IPS DF 4.7 (cell line): ENCODE measurements around the gene LDB2.
"Not testable (repeated sequence)": the region's sequence is repeated elsewhere in the genome, so short reads cannot be mapped to it uniquely, and the experiment has no call there.

Experiments
- DNase-seq: peaks from one replicate; pipeline ENCODE4 v3.0.0-alpha.2; 2013; ENCODE audit warnings: low spot score; ENCODE audit errors: extremely low read depth

The LDB2 gene

DNA sequence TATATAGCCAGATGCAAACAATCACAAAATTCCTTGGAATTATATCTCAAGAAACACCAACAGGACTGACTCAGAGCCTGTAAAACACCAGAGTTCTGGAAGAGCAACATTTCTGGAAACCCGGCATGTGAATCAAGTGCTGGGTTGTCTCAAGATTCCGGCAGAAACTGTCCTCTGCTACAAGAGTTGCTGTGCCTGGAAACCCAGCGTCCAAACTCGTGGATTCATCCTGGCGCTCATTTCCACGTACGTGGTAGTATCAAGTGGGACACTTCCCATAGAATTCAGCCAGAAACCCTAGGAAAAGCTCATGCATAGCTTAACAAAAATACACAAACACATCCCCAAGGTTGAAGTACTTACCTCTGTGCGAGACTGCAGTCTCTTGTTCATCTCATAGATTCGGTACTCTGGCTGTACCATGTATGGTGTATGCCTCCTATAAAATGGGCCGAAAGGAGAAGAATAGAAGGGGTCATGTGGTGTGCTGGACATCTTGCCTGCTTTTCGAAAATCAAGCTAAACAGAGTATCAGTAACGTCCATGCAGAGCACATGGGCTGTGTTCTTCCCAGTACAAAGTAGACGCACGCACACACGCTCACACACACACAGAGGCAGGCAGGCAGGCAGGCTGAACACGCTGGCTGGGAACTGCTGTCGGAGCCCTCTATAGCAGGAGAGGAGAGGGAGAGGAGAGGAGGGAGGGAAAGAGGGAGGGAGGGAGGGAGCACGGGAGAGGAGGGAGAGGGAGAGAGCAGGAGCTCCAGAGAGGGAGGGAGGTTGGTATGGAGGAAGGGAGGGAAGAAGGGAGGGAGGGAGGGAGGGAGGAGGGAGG lies at the start of gene LDB2:
Gene LDB2, minus strand, starts transcription at position 655 of the 837 bp plus-strand sequence.
- DNase-seq, result no peak

DNA sequence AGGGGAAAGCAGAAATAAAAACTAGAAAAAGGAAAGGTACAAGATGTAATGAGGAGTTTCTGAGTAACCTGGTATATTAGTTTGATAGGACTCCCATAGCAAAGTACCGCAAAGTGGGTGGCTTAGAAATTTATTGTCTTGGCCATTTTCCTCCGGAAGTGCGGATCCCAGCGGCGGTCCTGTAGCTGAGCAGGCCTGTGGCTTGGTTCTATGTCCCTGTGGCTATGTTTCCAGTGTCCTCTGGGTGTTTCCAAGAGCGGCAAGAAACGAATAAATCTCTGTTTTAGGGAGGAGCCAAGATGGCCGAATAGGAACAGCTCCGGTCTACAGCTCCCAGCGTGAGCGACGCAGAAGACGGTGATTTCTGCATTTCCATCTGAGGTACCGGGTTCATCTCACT lies 44.0 kb upstream of the LDB2 start:
- DNase-seq, result no peak

DNA sequence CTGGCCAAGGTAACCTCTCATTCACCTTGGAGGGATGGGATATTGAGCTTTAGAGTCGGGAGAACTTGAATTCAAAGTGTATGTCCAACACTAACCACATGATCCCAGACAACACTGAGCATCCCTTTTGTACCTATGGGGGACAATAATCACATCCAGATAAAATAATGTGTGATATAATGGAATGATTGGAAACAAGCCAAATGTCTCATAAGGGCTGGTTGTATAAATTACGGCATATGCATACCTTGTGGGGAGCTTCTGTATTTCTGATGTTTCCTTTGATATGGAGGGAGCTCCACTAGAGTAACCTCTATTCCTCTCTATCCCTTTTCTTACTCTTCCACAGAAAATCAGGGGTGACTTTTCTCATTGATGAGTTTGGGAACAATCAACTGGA lies 40.7 kb upstream of the LDB2 start:
- no peak for DNase-seq

DNA sequence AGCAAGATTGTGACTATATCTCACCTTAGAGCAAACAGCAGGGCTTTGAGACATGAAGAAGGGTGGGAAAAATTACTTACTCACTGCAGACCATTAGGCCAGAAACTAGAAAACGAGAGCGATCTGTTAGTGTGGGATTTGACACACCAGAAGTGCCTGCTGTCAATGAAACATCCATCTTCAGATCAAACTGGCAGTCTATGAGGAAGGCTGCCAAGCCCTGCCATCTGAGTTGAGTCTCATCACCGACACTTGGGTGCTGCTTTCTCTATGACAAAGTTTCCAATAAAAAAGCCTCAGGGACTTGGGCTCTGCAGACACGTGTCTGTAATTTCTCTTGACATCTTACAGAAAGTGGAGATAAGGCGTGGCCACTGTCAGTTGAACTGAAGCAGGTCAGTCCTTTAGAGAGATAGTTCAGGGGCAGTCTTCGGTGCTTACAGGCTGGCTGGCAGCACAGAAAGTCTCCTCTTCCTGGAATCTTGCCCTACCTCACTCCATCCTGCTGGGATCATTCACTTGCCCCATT lies 40.1 kb upstream of the LDB2 start:
- no peak for DNase-seq

DNA sequence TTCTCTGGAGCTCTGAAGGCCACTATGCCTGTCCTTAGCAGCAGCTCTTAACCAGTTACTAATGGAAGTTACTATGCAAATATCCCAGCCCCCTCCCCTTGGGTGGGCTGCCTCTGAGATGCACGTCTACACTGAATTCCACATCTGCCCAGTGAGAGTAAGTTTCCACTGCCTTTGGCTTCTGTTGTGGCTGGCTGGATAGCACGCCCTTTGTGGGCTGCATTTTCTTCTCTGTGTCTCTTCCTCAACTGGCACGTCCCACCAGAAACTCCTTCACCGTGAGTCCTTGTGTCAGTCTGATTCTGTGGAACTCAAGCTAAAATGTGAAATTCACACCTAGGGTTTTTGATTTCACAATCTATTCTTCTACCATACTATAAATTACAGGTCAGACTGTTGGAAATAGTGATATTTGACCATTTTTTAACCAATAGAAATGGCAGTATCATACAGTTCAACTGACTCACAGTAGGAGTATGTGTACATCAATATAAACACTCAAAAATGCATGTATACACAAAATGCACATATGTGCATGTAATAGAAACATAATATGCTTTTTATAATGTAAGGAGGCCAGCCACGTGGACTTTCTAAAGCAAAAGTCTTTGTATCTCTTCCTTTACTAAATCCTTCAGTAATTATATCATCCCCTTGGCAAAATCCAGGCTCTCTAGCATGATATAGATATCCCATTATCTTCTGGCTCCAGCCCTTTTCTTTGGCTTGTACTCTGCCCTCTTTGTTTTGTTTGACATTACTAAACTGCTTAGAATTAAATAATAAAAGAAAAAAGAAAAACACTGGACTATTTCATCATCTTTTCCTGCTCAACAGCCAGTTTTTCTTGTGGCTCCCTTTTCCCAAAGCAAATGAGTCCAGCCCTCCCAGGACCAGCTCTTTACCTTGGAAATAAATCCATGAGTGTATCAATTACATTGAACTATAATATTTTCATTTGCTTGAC lies 33.2 kb upstream of the LDB2 start:
- DNase-seq, result no peak

DNA sequence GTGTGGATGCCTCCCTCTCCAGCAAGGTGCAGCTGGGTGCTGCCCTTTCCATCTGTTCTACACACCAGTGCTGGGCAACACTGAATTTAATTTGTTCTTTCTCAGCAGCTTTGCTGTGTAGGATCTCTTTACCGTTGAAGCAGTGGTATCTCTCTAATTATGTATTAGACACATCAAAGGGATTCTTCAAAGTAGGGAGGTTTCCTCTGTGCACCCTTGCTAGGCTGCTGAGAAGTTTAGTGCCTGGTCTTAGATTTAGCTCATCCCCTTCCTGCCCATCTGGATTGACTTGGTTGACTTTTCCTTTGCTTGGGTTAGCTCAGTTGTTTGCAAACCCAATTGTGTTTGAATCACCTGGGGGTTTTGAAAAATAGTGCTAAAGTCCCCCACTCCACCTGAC lies 27.8 kb upstream of the LDB2 start:
- DNase-seq, result no peak

DNA sequence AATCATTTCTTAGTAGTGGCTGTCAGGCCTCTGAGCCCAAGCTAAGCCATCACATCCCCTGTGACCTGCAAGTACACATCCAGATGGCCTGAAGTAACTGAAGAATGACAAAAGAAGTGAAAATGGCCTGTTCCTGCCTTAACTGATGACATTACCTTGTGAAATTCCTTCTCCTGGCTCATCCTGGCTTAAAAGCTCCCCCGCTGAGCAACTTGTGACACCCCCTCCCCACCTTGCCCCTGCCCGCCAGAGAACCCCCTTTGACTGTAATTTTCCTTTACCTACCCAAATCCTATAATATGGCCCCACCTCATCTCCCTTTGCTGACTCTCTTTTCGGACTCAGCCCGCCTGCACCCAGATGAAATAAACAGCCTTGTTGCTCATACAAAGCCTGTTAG lies 20.3 kb upstream of the LDB2 start:
- DNase-seq, result not testable (repeated sequence)

DNA sequence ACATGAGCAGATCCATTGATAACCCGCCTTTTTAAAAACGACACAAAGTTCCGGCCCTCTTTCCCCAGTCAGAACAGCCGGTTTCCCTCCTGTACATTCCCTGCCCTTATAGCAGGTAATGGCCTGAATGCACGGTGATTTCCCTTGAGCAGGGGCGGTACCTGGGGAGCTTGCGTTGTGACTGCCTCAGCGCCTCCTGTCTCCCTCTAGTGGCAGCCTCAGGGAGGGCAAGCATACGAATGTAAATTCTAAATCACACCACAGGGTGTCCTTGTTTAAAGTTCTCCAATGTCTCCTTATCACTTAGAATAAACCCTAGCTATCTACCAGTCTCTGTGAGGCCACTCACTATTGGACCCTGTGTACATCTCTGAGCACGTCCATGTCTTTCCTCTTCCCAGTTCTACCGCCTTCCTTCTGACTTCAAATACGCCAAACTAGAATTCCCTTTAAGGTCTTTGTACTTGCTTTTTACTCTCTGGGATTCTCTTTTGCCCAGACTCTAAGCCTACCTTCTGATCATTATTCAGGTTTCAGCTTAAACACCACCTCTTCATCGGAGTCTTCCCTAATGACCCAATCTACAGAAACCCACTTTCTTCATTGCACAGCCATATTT lies 18.4 kb upstream of the LDB2 start:
- DNase-seq, result no peak

DNA sequence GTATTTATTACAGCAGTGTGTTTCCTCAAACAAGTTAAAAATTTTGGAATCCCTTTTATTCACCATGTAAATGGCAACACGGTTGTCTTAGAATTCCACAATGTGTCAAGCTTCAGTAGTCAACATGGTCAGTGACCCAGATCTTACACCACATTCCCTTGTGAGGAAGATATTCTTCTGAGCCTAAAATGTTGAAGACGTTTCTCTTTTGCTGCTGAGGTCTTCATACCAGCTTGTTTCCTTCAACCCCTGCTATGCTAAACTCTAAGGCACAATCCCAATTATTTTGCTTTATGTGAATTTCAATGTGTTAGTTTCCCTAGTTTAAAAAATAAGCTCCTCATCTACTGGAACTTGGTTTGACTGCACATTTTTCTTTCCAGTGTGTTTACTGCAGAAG lies 17.6 kb upstream of the LDB2 start:
- DNase-seq, result no peak

DNA sequence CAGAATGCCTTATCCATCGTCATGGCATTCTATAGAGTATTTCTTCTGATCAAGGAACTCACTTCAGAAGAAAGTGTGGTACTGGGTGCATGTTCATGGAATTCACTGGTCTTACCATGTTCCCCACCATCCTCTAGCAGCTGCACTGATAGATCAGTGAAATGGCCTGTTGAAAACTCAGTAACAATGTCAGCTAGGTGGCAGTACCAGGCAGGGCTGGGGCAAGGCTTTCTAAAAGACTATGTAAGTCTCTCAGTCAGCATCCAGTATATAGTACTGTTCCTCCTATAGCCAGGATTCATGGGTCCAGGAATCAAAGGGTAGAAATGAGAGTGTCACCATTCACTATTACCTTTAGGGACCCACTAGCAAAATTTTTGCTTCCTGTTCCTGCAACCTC lies 15.8 kb upstream of the LDB2 start:
- DNase-seq, result no peak

DNA sequence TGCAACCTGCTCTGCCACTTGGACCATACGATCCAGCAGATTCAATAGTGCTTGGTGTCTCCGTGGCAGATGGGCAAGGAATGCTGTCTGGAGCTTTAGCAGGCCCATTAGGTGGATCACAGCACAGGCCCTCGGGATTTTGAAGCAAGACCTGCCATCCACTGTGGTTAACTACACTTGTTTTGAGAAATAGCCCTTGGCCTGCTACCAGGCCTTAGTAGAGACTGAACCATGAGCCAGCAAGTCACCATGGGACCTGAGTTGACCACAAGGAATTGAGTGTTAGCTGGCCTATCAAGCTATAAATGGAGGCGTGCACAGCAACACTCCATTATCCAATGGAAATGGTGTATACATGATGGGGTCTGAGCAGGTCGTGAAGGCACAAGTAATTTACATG lies 14.5 kb upstream of the LDB2 start:
- DNase-seq, result no peak

DNA sequence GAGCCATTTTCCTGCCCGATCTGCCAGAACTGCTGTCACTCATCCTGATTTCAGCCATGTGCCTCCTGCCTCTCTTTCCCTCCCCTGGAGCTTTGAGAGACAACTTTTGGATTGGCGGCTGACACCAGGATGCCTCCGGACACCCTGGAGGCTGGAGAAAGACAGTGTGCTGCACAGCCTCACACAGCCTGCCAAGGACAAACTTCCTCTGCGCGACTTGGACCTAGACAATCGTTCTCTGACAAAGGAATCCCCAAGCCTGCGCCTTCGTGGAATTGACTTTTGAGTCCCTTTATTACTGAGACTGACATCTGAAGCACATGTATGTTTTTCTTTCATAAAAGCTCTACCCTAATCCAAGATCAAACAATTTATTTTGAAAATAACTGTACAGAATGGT lies 10.8 kb upstream of the LDB2 start:
- no peak for DNase-seq

DNA sequence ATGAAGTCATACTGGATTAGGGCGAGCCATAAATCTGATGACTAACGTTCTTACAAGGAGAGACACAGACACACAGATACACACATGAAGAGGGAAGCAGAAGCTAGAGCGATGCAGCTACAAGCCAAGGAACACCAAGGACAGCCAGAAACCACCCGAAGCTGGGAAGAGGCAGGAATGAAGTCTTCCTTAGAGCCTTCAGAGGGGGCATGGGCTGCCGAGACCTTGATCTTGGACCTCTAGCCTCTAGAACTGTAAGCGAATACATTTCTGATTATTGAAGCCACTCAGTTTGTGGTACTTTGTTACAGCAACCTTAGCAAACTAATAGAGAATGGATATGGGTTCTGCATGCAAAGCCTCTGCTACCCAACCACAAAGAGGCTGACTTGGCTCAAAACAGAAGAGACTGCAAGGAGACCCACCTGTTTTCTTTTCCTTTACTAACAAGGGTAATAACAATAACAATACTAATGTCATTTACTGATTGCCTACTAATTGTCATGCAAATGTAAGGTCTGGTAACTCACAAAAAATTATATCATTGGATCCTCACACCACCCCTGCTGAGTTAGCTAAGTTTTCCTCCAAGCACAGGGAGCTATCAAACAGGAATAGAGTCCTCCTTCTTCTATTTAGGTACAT lies 10.1 kb upstream of the LDB2 start:
- no peak for DNase-seq

DNA sequence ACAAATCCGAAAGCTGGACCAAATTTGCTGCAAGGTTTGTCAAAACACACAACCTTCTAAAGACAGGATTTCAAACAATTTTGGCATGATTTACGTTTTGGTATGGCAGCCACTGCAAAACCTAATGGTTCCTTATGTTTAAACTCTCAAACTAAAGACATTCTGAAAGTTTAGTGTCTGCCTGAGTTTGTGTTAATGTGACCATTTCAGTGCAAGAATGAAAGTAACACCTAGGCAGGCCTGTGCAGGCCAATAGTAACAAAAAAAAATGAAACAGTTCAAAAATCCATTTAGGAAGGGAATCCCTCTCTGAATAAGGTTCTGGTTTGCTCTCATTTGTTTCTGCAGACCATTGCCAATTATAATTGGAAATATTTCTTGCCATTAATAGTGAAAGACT lies 1.9 kb upstream of the LDB2 start:
- DNase-seq, result no peak

DNA sequence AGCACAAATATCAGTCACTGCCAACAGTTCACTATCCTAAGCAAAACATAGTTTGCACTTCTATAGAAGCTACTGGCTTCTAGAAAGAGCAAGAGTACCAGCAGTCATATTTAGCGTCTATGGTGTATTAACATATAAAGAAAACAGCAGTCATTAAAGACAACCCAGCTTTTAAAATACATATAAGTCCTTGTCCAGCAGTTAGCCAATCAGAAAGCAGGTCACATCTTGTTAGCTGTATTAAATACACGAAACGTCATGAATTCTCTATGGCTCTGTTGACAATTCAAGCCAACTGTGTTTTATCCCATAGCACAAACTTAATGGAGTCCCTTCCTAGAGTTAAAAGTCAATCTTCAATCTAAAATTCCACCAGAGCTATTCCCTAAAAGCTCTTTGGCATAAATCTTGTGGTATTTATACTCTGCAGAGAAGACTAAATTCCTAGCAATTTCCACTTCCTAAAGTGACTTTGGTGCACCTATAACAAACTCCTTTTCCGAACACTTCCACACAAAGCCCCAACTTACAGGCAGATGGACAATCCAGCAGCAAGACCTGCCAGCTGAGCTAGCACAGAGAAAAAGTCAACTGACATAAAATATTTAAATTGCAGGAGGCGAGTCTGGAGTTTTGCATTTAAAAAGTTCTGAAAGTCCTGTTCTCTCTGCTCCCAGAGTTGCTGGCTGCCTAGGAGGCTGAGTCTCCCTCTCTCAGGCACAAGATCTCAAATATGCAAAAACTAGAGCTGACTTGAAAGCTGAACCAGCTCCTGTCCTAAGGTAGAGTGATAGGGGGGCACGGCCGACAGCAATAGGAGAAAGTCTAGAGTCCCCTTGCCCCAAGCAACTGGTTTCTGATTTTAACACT lies 1.3 kb downstream of the LDB2 start:
- no peak for DNase-seq

DNA sequence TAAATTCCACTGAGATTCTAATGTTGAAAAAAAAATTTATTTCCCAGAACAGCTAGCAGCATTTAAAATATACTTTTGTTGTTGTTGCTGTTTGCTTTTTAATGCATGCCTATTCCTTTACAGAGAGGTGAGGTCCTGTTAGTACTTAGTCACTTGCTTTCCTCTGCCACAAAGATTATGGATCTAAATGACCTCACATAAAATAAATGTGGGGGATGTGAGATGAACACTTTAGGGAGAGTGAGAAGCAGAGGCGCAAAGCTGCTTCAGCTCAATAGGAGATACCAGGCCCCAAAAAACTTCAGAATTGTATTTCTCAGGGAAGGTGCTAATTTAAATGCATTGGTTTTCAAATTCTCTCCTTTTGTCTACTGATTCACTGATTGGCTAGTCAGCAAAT lies 4.0 kb downstream of the LDB2 start:
- no peak for DNase-seq

DNA sequence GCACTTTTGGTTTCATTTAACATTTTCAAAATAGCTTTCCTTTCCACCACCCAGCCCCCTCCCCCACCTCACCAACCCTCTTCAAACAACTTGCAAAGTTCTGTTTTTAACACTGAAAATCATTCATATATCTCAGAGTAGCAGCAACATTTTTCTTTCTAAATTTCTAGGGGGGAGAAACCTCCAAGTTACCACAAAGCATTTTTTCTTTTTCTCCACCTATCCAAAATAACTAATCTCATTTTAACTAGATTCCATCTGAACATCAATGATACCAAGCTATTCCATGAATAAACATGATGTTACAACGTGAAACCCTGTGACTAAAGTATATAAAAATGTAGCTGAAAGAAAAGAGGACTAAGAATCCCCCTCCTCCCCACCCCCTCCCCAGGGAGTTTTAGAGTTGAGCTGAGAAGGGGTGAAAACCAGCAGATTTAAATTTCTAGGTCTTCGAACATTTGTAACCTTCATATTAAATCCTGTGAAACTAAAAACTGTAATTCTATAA lies 5.2 kb downstream of the LDB2 start:
- DNase-seq, result no peak

DNA sequence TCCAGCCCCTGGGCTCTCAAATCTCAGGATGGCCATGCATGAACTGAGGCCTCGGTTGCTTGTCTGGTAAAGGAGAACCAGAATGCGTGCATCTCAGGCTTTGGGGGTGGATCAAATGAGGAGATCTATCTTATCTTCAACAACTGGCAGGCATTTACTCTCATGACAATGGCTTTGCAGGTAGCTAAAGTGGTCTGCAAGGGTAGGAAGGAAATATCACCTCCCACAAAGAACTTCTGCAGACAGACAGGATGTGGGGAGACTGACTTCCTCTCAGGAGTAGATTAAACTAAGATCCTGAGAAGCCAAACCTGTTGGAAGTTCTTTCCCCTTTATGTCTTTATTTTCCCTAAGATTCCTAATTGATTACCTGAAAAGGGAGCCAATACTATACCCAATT lies 7.8 kb downstream of the LDB2 start:
- DNase-seq, result no peak

DNA sequence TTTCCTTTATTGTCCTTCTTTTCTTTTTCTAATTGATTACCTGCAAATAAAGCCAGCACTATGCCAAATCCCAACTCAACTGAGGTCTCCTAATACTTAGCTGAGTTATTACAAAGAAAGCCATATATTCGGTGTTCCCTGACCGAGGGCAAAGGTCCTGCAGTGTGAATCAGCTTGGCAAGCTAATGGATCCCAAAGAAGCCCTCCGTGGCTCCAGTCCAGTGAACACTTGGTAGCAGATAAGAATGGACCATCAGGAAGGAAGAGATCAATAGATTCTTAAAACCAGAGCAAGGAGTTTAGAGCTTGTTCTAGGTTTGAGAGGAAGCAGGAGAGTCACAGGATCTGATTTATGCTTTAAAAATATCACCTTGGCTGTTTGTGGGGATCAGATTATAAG lies 8.5 kb downstream of the LDB2 start:
- DNase-seq, result no peak

DNA sequence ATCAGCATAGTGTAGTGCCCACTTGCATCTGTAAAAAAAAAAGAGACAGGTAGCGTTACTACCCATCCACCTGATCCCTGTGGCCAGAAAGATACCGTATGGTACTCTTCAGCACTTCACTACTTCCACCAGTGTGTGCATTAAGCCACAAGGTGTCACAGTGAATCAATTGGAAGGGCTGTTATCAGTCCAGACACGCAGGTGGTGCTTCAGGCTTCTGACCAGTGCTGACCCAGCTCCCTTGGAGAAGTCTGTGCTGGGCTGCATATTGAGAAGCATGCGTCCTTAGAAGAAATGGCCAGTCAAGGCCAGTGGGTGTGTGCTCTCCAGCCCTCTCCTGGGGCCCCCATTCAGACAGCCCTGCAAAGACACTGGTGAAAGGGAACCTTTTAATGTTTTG lies 10.6 kb downstream of the LDB2 start:
- no peak for DNase-seq
